ENCODE measurements around the gene C10orf120. TPM values are rescaled to one million over a fixed set of nuclear protein-coding genes. Genes with fewer than 3 reads are reported as not detected.
A peak's percentile ranks its signal among the peaks of the same experiment; 100 is the strongest.

Gene C10orf120
- total RNA-seq, 1 donor from 2014 or later, result not detected

GRCh38 chr10:122655524-122656307, 43.9 kb downstream of the C10orf120 start:
- H3K36me3 Mint-ChIP-seq, result no peaks in the 10 kb centered on the region
- TF ChIP-seq CTCF (conservative IDR thresholded peaks at IDR 0.05), result no peak
- DNase-seq (ENCODE audit: extremely low spot score, unreplicated experiment), result no peak
- peaks cover 18% of the 10 kb centered on the region for H3K27me3 Mint-ChIP-seq
- H3K4me1 Mint-ChIP-seq (ENCODE audit: unreplicated experiment), result no peaks in the 10 kb centered on the region
- H3K27ac Mint-ChIP-seq, result no peak overlapping the region
- no peaks in the 10 kb centered on the region for H3K9me3 Mint-ChIP-seq
- no peak overlapping the region for H3K4me3 Mint-ChIP-seq

DNA sequence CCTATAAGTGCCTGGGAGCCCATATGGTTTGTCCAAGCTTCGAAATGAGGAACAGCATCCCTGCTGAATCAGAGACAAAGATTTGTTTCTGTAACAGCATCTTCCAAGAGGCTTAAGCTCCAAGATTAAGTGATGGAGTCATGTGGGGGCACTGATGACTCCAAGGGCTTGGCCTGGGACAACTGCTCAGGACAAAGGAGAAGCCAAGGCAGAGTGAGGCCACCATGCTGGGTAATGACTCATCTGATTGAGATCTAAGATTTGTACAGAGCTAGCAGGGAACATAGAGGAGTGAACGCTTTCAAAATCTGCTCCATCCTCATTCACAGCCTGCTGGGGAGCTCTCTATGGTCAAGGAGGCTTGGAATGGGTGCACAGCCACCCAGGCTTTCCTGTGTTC, 49.3 kb downstream of the C10orf120 start:
- Mint-ChIP-seq H3K9me3 (no peaks in the 10 kb centered on the region), H3K4me3 (no peak overlapping the region), H3K36me3 (no peaks in the 10 kb centered on the region), H3K27ac (no peak overlapping the region), H3K4me1 (ENCODE audit: unreplicated experiment) (no peaks in the 10 kb centered on the region), H3K27me3 (peaks cover 19% of the 10 kb centered on the region)
- peak; percentile 11 for DNase-seq (ENCODE audit: extremely low spot score, unreplicated experiment)
- no peak for TF ChIP-seq CTCF (conservative IDR thresholded peaks at IDR 0.05)

GRCh38 chr10:122649903-122650302, 49.7 kb downstream of the C10orf120 start:
- no peaks in the 10 kb centered on the region for H3K36me3 Mint-ChIP-seq
- TF ChIP-seq CTCF (conservative IDR thresholded peaks at IDR 0.05), result no peak

GRCh38 chr10:122648599-122649428, 50.8 kb downstream of the C10orf120 start:
- no peak overlapping the region for H3K4me3 Mint-ChIP-seq
- H3K27me3 Mint-ChIP-seq, result peaks cover 24% of the 10 kb centered on the region
- H3K36me3 Mint-ChIP-seq, result no peaks in the 10 kb centered on the region
- peak; percentile 72 for DNase-seq (ENCODE audit: extremely low spot score, unreplicated experiment)
- no peak overlapping the region for H3K27ac Mint-ChIP-seq
- peak; percentile 86 for TF ChIP-seq CTCF (conservative IDR thresholded peaks at IDR 0.05)
- H3K4me1 Mint-ChIP-seq (ENCODE audit: unreplicated experiment), result no peaks in the 10 kb centered on the region
- H3K9me3 Mint-ChIP-seq, result no peaks in the 10 kb centered on the region

More at GRCh38 chr10:122649903-122650302, 49.7 kb downstream of the C10orf120 start:
- H3K4me3 Mint-ChIP-seq, result no peak overlapping the region
- H3K9me3 Mint-ChIP-seq, result no peaks in the 10 kb centered on the region
- no peaks in the 10 kb centered on the region for H3K4me1 Mint-ChIP-seq (ENCODE audit: unreplicated experiment)
- no peak overlapping the region for H3K27ac Mint-ChIP-seq
- peaks cover 18% of the 10 kb centered on the region for H3K27me3 Mint-ChIP-seq
- peak; percentile 39 for DNase-seq (ENCODE audit: extremely low spot score, unreplicated experiment)

Other genes starting within 250 kb of the C10orf120 start
- gene ARMS2, start 245.2 kb downstream of the C10orf120 start, total RNA-seq (ENCODE audit: low replicate concordance), result not detected in 2 replicates
- 12.9 and 32.6 TPM in 2 replicates for gene HTRA1, start 238.3 kb downstream of the C10orf120 start, total RNA-seq (ENCODE audit: low replicate concordance)
- 4.1 and 6.5 TPM in 2 replicates for gene DMBT1, start 139.1 kb downstream of the C10orf120 start, total RNA-seq (ENCODE audit: low replicate concordance)
- gene CUZD1, start 146.0 kb upstream of the C10orf120 start, total RNA-seq (ENCODE audit: low replicate concordance), result 0.86 TPM in 1 of 2 replicates, not detected in the other
- gene FAM24B, start 179.7 kb upstream of the C10orf120 start, total RNA-seq (ENCODE audit: low replicate concordance), result 1.2 TPM in 1 of 2 replicates, not detected in the other
- not detected in 2 replicates for gene FAM24A, start 210.8 kb upstream of the C10orf120 start, total RNA-seq (ENCODE audit: low replicate concordance)